Body of pancreas (tissue), 4 donors: ENCODE results near the gene KIN. TPM values are rescaled to one million over a fixed set of nuclear protein-coding genes. Genes with fewer than 3 reads are reported as not detected.

Experiments
- ATAC-seq: fragments of 150-250 bp; one replicate; pipeline ENCODE4 v1.9.1; 2016
- DNase-seq, 4 donors: peaks; one replicate each; pipeline ENCODE4 v3.0.0-alpha.2; 2019
- H3K27ac ChIP-seq, 4 donors: fragments of 200-600 bp; sonication (generic); 1 replicate in 3 of 4; 2 replicates in 1 of 4; pipeline versions ENCODE4 v1.5.1 to v1.6.1; 2016 to 2019; ENCODE audit warnings: mild to moderate bottlenecking in 1 of 4, mixed read lengths in 1 of 4, moderate library complexity in 1 of 4
- H3K27me3 ChIP-seq, 2 donors: fragments of 200-600 bp; sonication (generic); one replicate each; pipeline ENCODE4 v1.6.0; 2016; ENCODE audit warnings: mild to moderate bottlenecking in 1 of 2
- H3K36me3 ChIP-seq, 2 donors: fragments of 200-600 bp; sonication (generic); replicated peaks in 1 of 2; 2 replicates each; pipeline ENCODE4 v1.5.1; 2016; ENCODE audit warnings: low read depth in 2 of 2; ENCODE audit not compliant: insufficient read depth in 1 of 2
- H3K4me1 ChIP-seq: fragments of 200-600 bp; sonication (generic); one replicate; pipeline ENCODE4 v1.6.0; 2016
- H3K4me3 ChIP-seq, 2 donors: fragments of 200-600 bp; sonication (generic); 1 replicate in 1 of 2; 2 replicates in 1 of 2; pipeline ENCODE4 v1.5.1; 2016 to 2019
- H3K9me3 ChIP-seq, 3 donors: fragments of 200-600 bp; sonication (generic); 1 replicate in 2 of 3; 2 replicates in 1 of 3; pipeline ENCODE4 v1.5.1; 2016
- CTCF ChIP-seq, 7 experiments: fragments of 450-650 bp in 4 of 7; fragments of 200-600 bp in 3 of 7; sonication (generic) in 3 of 7; IDR thresholded peaks; one replicate each; pipeline ENCODE4 v1.5.1; 2016 to 2019; ENCODE audit warnings: antibody characterized with exemption in 7 of 7
- POLR2A ChIP-seq, 3 donors: fragments of 450-650 bp; IDR thresholded peaks; one replicate each; pipeline ENCODE4 v1.6.1; 2016; ENCODE audit warnings: antibody characterized with exemption in 3 of 3, mild to moderate bottlenecking in 2 of 3
- WGBS, 2 donors: methylation state at CpG; one replicate each; pipeline ENCODE4 v1.1.5; 2017; 5-methylcytosine and 5-hydroxymethylcytosine counted together
- intact Hi-C: fragments of 100-400 bp; cut with DNase I; formaldehyde crosslinking; loops from one replicate; pipeline ENCODE4 v1.15.1; 2023
- total RNA-seq, 2 donors: library from RNA; depleted of rRNA; stranded (reverse); fragments of >200 nt; gene quantifications; one replicate each; pipeline ENCODE4 v1.1.0, GENCODE V29; 2016

KIN gene, protein sequence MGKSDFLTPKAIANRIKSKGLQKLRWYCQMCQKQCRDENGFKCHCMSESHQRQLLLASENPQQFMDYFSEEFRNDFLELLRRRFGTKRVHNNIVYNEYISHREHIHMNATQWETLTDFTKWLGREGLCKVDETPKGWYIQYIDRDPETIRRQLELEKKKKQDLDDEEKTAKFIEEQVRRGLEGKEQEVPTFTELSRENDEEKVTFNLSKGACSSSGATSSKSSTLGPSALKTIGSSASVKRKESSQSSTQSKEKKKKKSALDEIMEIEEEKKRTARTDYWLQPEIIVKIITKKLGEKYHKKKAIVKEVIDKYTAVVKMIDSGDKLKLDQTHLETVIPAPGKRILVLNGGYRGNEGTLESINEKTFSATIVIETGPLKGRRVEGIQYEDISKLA
- 1 to 10 TPM; 4.9 to 6.2 TPM for total RNA-seq

DNA sequence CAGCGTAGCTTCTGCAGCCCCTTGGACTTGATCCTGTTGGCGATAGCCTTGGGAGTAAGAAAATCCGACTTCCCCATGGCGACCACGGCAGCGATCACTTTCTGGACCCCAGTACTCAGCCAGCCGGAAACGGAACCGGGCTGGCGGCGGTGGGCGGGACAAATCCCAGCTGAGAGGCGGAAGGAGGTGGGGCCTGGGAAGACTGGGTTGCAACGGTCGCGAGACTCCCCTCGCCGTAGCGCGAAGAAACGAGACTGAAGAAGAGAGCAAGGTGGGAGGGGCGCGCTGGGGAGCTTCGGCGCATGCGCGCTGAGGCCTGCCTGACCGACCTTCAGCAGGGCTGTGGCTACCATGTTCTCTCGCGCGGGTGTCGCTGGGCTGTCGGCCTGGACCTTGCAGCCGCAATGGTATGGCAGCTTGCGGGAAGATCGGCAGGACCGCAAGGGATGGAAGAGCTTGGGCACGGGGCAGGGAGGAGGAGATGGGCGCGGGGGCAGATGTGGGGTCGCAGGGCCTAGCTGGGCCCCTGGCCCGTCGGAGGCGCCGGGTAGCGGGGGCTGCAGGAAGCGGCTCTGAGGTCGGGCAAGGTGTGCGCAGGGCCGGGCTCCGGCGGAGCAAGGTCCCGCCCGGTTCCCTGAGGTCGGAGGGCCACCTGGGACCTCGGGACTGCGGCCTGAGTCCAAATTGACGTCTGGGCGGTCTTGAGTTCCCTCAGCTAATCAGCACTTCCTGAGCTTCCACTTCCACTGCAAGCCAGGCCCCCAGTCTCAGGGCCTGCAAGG lies at the start of gene KIN, which contains the start of gene ATP5F1C:
TSS of gene KIN (minus strand) at position 137 of the 782 bp plus-strand sequence. CDS start at position 77, 60 bp downstream.
TSS of gene ATP5F1C (plus strand) at position 321 of the 782 bp plus-strand sequence. CDS start at position 352, 31 bp downstream.
- no peaks in the 10 kb centered on the region for H3K27me3 ChIP-seq
- 0 to 1% methylated on average over 35 to 59 of the region's 59 CpGs for WGBS, 2 donors
- peak; percentile 99 for ATAC-seq

GRCh38 chr10:7836571-7836970 lies 48.8 kb upstream of the KIN start:
- 77 to 86% methylated on average over 2 of the region's 2 CpGs for WGBS, 2 donors
- DNase-seq = no peak

More for the DNA sequence above, at the start of gene KIN, which contains the start of gene ATP5F1C:
- no peaks in the 10 kb centered on the region for H3K36me3 ChIP-seq
- peak within 1 kb of the TSS; percentile 70 to 89 (median 84) for H3K27ac ChIP-seq
- H3K4me3 ChIP-seq = peak within 1 kb of the TSS; percentile 77 to 91
- peaks cover 62% of the 10 kb centered on the region for H3K4me1 ChIP-seq
- peak; percentile 98 to 99 (median 98) for DNase-seq
- TF ChIP-seq POLR2A (IDR thresholded peaks at IDR 0.05) = peak; percentile 65 to 92 (median 91)
- TF ChIP-seq CTCF (IDR thresholded peaks at IDR 0.05) = no peak
- intact Hi-C loops = no loop called here
- H3K9me3 ChIP-seq = no peaks in the 10 kb centered on the region

GRCh38 chr10:7834262-7834661 lies 46.5 kb upstream of the KIN start:
- ATAC-seq = no peak
- 88 to 93% methylated on average over 3 of the region's 3 CpGs for WGBS, 2 donors

More at GRCh38 chr10:7836571-7836970, 48.8 kb upstream of the KIN start:
- intact Hi-C loops = no loop called here
- no peaks in the 10 kb centered on the region for H3K9me3 ChIP-seq
- H3K27me3 ChIP-seq = no peaks in the 10 kb centered on the region
- H3K4me1 ChIP-seq = no peaks in the 10 kb centered on the region
- TF ChIP-seq CTCF (IDR thresholded peaks at IDR 0.05) (no peak), POLR2A (IDR thresholded peaks at IDR 0.05) (no peak)
- H3K36me3 ChIP-seq = no peaks in the 10 kb centered on the region
- no peak for ATAC-seq
- H3K27ac ChIP-seq = no peak overlapping the region
- no peak overlapping the region for H3K4me3 ChIP-seq

DNA sequence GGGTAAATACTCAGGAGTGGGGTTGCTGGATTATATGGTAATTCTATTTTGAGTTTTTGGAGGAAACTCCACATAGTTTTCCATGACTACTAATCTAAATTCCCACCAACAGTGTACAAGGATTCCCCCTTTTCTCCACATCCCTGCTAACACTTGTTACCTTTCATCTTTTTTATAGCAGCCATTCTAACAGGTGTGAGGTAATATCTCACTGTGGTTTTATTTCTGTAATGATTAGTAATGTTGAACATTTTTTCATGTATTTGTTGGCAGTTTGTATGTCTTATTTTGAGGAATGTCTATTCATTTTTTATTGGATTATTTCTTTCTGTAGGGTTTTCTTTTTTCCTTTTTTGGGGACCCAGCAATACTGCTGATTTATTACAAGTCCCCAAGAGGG lies 45.4 kb upstream of the KIN start:
- no peak overlapping the region for H3K4me3 ChIP-seq
- H3K27me3 ChIP-seq = no peaks in the 10 kb centered on the region
- no peaks in the 10 kb centered on the region for H3K4me1 ChIP-seq
- no peak for TF ChIP-seq POLR2A (IDR thresholded peaks at IDR 0.05)
- H3K36me3 ChIP-seq = no peaks in the 10 kb centered on the region
- no peak overlapping the region for H3K27ac ChIP-seq
- DNase-seq (no peak), ATAC-seq (no peak)
- intact Hi-C loops = no loop called here
- H3K9me3 ChIP-seq = no peaks in the 10 kb centered on the region

More at GRCh38 chr10:7834262-7834661, 46.5 kb upstream of the KIN start:
- Histone ChIP-seq H3K9me3 (no peaks in the 10 kb centered on the region), H3K4me1 (no peaks in the 10 kb centered on the region), H3K36me3 (no peaks in the 10 kb centered on the region), H3K27ac (no peak overlapping the region), H3K4me3 (no peak overlapping the region), H3K27me3 (no peaks in the 10 kb centered on the region)
- TF ChIP-seq POLR2A (IDR thresholded peaks at IDR 0.05) = no peak
- no peak for TF ChIP-seq CTCF (IDR thresholded peaks at IDR 0.05)
- no peak for DNase-seq
- intact Hi-C loops = no loop called here

- no peak for TF ChIP-seq POLR2A (IDR thresholded peaks at IDR 0.05)
- no peak for TF ChIP-seq CTCF (IDR thresholded peaks at IDR 0.05)
- H3K27me3 ChIP-seq = no peaks in the 10 kb centered on the region
- intact Hi-C loops = no loop called here
- WGBS, 2 donors = 89 to 92% methylated on average over 1 of the region's 1 CpG
- no peak overlapping the region for H3K4me3 ChIP-seq
- H3K9me3 ChIP-seq = no peaks in the 10 kb centered on the region
- no peak overlapping the region for H3K27ac ChIP-seq
- no peak for ATAC-seq
- peaks cover 3% of the 10 kb centered on the region for H3K4me1 ChIP-seq
- H3K36me3 ChIP-seq = no peaks in the 10 kb centered on the region
- no peak for DNase-seq
Measured at GRCh38 chr10:7832060-7832459, 44.3 kb upstream of the KIN start.
